HG02798 (cell line): ENCODE results near the gene LRRC25.
"Not testable (repeated sequence)": the region's sequence is repeated elsewhere in the genome, so short reads cannot be mapped to it uniquely, and the experiment has no call there.

Experiments
- ATAC-seq: cut with Tn5 transposase; IDR thresholded peaks from one replicate; pipeline ENCODE4 v1.9.1; 2021; ENCODE audit warnings: mild to moderate bottlenecking; ENCODE audit not compliant: unreplicated experiment, poor library complexity

LRRC25 gene

DNA sequence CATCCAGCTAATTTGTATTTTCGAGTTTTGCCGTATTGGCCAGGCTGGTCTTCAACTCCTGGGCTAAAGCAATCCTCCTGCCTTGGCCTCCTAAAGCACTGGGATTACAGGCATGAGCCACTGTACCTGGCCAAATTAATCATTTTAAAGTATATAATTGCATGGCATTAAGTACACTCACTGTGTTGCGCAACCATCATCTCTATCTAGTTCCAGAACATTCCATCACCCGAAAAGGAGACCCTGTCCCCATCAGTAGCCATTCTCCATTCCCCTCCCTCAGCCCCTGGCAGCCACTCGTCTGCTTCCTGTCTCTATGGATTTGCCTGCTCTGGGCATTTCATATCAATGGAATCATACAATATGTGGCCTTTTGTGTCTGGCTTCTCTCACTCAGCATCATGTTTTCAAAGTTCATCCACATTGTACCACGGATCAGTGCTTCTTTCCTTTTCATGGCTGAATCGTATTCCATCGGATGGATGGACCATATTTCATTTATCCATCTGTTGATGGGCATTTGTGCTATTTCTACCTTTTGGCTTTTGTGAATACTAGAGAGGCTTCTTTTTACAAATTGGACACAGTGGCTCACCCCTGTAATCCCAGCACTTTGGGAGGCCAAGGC, 43.9 kb downstream of the LRRC25 start:
- ATAC-seq, result no peak

DNA sequence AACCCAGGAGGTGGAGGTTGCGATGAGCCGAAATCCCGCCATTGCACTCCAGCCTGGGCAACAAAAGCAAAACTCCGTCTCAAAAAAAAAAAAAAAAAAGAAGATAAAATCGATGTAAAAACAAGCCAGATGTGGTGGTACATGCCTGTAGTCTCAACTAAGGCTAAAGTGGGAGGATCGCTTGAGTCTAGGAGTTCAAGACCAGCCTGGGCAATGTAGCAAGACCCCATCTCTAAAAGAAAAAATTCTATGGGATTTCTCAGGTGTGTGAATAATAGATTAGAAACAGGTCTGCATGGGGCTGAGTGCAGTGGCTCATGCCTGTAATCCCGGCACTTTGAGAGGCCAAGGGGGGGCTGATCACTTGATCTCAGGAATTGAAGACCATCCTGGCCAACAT, 45.9 kb downstream of the LRRC25 start:
- ATAC-seq, result no peak

DNA sequence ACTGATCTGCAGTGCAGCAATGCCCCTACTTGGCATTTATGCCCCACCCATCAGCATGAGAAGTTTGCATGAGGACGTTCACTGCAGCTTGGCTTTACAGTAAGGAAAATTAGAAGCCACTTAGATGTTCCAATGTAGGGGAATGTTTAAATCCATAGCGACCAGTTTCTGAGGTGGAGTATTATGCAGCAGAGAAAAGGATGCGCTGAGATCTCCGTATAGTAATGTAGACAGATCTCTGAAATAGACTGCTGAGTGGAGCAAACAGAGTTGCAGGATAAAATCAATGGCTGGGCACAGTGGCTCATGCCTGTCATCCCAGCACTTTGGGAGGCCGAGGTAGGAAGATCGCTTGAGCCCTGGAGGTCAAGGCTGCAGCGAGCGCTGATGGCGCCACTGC, 46.9 kb downstream of the LRRC25 start:
- ATAC-seq, result no peak

DNA sequence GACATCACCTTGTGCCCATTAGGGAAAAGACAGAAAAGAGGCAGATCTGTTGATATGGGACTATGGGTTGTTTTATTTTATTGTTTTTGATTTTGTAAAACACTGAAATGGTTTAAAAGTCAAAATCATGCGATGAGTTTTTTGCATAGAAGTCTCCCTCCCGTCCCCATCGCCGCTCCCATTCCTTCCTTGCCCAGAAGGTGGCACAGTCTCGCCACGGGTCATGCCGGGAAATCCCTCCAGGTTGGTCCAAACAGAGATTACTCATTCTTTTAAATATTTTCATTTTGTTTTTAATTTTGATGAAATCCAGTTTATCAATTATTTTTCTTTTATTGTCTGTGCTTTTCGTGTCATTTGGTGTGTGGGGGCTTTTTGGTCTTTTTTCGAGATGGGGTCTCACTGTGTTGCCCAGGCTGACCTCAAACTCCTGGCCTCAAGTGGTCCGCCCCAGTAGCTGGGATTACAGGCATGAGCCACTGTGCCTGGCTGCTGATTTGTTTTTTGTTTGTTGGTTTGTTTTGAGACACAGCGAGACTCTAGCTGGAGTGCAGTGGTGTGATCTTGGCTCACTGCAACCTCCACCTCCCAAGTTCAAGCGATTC, 47.8 kb downstream of the LRRC25 start:
- ATAC-seq, result no peak

DNA sequence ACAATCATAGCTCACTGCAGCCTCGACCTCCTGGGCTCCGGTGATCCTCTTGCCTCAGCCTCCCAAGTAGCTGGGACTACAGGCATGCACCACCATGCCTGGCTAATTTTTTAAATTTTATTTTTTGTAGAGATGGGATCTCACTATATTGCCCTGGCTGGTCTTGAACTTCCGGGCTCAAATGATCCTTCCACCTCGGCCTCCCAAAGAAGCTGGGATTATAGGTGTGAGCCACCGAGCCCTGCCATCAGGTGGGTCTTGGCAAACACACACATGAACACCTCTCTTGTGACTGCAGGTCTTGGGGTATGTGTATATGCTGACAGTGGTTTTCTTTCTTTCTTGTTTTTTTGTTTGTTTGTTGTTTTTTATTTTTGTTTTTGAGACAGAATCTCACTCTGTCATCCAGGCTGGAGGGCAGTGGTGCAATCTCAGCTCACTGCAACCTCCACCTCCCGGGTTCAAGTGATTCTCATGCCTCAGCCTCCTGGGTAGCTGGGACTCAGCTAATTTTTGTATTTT, 48.5 kb downstream of the LRRC25 start:
- ATAC-seq, result not testable (repeated sequence)

DNA sequence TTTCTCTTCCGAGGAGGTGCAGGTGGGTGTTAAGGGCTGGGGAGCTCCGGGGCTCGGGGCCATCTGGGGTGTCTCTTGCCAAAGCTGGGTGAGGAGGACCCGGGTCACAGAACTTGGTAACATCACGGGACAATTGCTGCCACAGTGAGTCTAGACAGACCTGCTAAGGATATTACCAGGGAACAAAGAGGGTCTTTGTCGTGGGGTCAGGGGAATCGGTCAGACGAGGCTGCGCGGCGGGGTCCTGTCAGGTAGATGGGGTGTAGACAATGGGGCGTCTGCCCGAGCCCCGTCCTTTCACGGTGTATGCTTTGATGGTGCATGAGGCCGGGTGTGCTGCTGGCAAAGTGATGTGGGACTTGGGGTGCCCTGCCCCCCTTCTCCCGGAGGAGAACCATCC, 49.3 kb downstream of the LRRC25 start:
- ATAC-seq, result no peak

DNA sequence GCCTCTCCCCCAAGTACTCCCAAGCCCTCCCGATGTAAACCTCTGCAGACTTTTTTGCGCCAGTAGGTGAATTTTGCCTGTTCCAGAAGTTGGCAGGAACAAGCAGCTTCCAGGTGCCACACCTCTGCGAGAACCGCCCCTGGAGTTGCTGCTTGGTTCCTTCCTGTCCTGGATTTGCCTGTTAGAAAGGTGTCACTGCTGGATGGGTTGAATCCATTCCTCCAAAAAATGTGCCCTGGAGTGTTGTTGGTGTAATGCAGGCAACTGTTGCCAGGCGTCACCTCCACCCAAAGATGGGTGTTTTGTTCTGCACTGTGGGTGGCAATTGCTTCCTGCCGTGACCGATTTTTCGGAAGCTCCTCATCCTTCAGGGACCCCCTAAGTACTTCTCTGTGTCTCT, 51.3 kb downstream of the LRRC25 start:
- ATAC-seq, result no peak

DNA sequence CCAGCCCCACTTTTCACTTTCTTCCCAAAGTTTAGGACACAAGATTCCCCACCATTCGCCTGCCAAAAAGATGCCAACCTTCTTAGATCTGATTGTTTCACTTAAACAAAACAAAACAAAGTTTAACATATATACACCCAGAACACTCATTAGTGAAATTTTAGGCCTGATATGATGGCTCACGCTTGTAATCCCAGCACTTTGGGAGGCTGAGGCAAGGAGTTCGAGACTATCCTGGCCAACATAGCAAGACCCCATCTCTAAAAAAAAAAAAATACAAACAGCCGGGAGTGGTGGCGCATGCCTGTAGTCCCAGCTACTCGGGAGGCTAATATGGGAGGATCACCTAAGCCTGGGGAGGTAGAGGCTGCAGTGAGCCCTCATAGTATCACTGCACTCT, 52.1 kb downstream of the LRRC25 start:
- no peak for ATAC-seq

DNA sequence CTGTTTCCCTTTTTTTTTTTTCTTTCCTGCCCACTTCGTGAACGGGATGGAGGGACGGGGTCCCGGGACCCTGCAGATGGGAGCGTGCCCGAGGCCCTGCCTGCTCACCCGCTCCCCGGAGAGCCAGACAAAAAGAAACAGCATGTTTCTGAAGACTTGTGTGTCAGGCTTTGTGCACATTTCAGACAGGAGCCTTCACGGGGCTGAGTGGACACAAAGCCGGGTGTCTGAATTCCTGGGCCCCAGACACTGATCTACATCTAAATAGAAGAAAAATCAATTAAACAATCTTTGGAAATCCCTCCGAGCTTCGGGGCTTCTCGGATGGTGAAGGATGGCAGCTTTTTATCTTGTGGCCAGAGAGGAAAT, 52.9 kb downstream of the LRRC25 start:
- ATAC-seq, result no peak

DNA sequence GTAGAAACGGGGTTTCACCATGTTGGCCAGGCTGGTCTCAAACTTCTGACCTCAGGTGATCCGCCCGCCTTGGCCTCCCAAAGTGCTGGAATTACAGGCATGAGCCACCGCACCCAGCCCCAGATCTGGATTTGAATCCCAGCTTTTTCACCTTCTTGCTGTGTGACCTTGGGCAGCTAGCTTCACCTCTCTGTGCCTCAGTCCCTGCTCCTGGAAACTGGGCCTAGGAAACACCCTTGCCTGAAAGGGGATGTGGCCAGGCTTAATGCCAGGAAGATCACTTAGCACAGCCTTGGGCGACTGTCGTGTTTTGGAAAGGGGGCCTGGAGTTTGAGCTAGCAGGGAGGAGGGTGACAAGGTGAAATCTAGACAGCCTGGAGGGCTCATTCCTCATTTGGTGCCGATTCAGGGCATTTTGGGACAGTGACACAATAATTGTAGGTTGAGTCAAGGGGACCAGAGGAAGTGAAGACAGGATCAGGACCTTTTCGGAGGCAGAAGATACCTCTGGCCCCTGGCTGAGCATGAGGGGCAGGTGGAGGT, 55.3 kb downstream of the LRRC25 start:
- ATAC-seq, result no peak
